HL-60 (cell line): ENCODE results near the gene TOP3A.

Experiments
- CTCF ChIP-seq: IDR thresholded peaks from one replicate; pipeline ENCODE4 v1.5.1; 2011; ENCODE audit warnings: low read length, control low read depth, inconsistent platforms; ENCODE audit not compliant: insufficient read depth
- GABPA ChIP-seq: IDR thresholded peaks from 2 replicates; pipeline ENCODE4 v1.6.1; 2012; ENCODE audit warnings: low read depth
- POLR2AphosphoS5 ChIP-seq: IDR thresholded peaks from 2 replicates; pipeline ENCODE4 v1.6.1; 2012; ENCODE audit warnings: low read depth

DNA sequence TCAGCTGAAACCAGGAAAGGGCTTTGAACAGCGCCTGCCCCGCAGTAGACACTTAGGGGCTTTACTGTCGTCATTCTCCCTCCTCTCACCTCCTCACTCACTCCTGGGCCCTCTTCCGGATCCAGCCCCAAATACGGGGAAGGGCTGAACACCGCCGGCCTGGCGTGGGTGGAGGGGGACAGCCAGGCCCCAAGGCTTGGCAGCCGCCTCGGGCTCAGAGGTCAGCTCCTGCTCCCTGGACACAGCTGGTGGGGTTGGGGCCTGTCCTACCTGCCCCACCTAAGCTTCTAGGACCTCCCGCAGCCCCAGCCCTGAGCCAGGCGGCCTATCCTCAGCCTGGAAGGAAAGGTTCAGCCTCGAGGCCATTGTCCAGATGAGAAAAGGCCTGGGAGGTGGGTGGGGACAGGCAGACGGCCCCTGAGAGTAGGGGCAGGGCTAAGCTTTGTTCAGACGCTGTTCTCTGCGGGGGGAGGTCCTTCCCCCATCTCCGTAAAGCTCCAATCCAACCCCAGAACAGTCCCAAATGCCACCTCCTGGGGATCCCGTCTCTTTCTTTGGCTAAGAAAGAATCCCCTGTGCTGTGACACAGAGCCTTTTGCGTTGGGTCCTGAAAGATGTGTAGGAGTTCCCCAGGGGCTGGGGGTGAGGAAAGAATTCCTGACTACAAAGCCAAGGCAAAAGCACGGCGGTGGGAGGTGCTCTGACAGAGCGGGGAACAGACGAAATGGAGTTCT is 90.2 kb downstream of the TOP3A start:
- TF ChIP-seq POLR2AphosphoS5 (no peak), CTCF (no peak), GABPA (no peak)
